T-helper 2 cell treated with Interferon-gamma antibody and Interleukin-4, amounts not matched to agents 5 μg/mL and 100 μg/mL, for 36 hours (primary cell): Measurements from ENCODE around the gene CDC14B.

Experiments used
- DNase-seq: peaks from one replicate; pipeline ENCODE4 v3.0.0; 2021; ENCODE audit warnings: low spot score
- H3K27ac Mint-ChIP-seq: one replicate; pipeline ENCODE4 v1.8.0; 2021; ENCODE audit warnings: mild to moderate bottlenecking, mixed read lengths
- H3K27me3 Mint-ChIP-seq: one replicate; pipeline ENCODE4 v1.8.0; 2021; ENCODE audit warnings: low read depth, mixed read lengths
- H3K36me3 Mint-ChIP-seq: one replicate; pipeline ENCODE4 v1.8.0; 2021; ENCODE audit warnings: low read depth, mixed read lengths
- H3K4me1 Mint-ChIP-seq: one replicate; pipeline ENCODE4 v1.8.0; 2021; ENCODE audit warnings: low read depth, mixed read lengths
- H3K4me3 Mint-ChIP-seq: one replicate; pipeline ENCODE4 v1.8.0; 2022; ENCODE audit warnings: mild to moderate bottlenecking, moderate library complexity, mixed read lengths
- H3K9me3 Mint-ChIP-seq: one replicate; pipeline ENCODE4 v1.8.0; 2021; ENCODE audit warnings: mixed read lengths

The CDC14B gene

GRCh38 chr9:96491079-96491879 lies 128.4 kb downstream of the CDC14B start:
- H3K36me3 Mint-ChIP-seq = peaks cover 7% of the 10 kb centered on the region
- no peak overlapping the region for H3K4me3 Mint-ChIP-seq
- H3K9me3 Mint-ChIP-seq = no peaks in the 10 kb centered on the region
- DNase-seq = peak; percentile 14
- no peaks in the 10 kb centered on the region for H3K27me3 Mint-ChIP-seq
- H3K4me1 Mint-ChIP-seq = peaks cover 3% of the 10 kb centered on the region
- H3K27ac Mint-ChIP-seq = peak overlapping the region; percentile 52

GRCh38 chr9:96490534-96491078 lies 129.0 kb downstream of the CDC14B start:
- peaks cover 3% of the 10 kb centered on the region for H3K4me1 Mint-ChIP-seq
- peaks cover 9% of the 10 kb centered on the region for H3K36me3 Mint-ChIP-seq
- no peak overlapping the region for H3K4me3 Mint-ChIP-seq
- no peak for DNase-seq
- H3K9me3 Mint-ChIP-seq = no peaks in the 10 kb centered on the region
- no peaks in the 10 kb centered on the region for H3K27me3 Mint-ChIP-seq
- no peak overlapping the region for H3K27ac Mint-ChIP-seq

GRCh38 chr9:96489482-96489979 lies 130.1 kb downstream of the CDC14B start:
- Mint-ChIP-seq H3K36me3 (peaks cover 13% of the 10 kb centered on the region), H3K4me1 (peaks cover 3% of the 10 kb centered on the region), H3K9me3 (no peaks in the 10 kb centered on the region), H3K4me3 (no peak overlapping the region), H3K27ac (no peak overlapping the region), H3K27me3 (no peaks in the 10 kb centered on the region)
- DNase-seq = no peak

- no peaks in the 10 kb centered on the region for H3K9me3 Mint-ChIP-seq
- H3K27me3 Mint-ChIP-seq = no peaks in the 10 kb centered on the region
- no peak for DNase-seq
- no peak overlapping the region for H3K27ac Mint-ChIP-seq
- peaks cover 17% of the 10 kb centered on the region for H3K36me3 Mint-ChIP-seq
- H3K4me1 Mint-ChIP-seq = peaks cover 3% of the 10 kb centered on the region
- no peak overlapping the region for H3K4me3 Mint-ChIP-seq
Observed at GRCh38 chr9:96487949-96488348, 131.7 kb downstream of the CDC14B start.

- no peaks in the 10 kb centered on the region for H3K9me3 Mint-ChIP-seq
- no peak for DNase-seq
- H3K27me3 Mint-ChIP-seq = no peaks in the 10 kb centered on the region
- no peak overlapping the region for H3K4me3 Mint-ChIP-seq
- H3K36me3 Mint-ChIP-seq = peaks cover 17% of the 10 kb centered on the region
- H3K27ac Mint-ChIP-seq = no peak overlapping the region
- peaks cover 3% of the 10 kb centered on the region for H3K4me1 Mint-ChIP-seq
Observed at GRCh38 chr9:96487029-96487396, 132.6 kb downstream of the CDC14B start.

- Mint-ChIP-seq H3K27ac (no peak overlapping the region), H3K4me3 (no peak overlapping the region), H3K4me1 (no peaks in the 10 kb centered on the region), H3K9me3 (no peaks in the 10 kb centered on the region), H3K36me3 (peaks cover 17% of the 10 kb centered on the region), H3K27me3 (no peaks in the 10 kb centered on the region)
- DNase-seq = no peak
Observed at GRCh38 chr9:96486386-96487028, 133.1 kb downstream of the CDC14B start.

GRCh38 chr9:96485280-96485679 lies 134.4 kb downstream of the CDC14B start:
- no peak overlapping the region for H3K4me3 Mint-ChIP-seq
- peaks cover 17% of the 10 kb centered on the region for H3K36me3 Mint-ChIP-seq
- no peak for DNase-seq
- H3K4me1 Mint-ChIP-seq = no peaks in the 10 kb centered on the region
- H3K9me3 Mint-ChIP-seq = no peaks in the 10 kb centered on the region
- H3K27ac Mint-ChIP-seq = no peak overlapping the region
- no peaks in the 10 kb centered on the region for H3K27me3 Mint-ChIP-seq

GRCh38 chr9:96484521-96484931 lies 135.1 kb downstream of the CDC14B start:
- DNase-seq = no peak
- H3K27ac Mint-ChIP-seq = no peak overlapping the region
- no peaks in the 10 kb centered on the region for H3K27me3 Mint-ChIP-seq
- no peaks in the 10 kb centered on the region for H3K9me3 Mint-ChIP-seq
- H3K4me1 Mint-ChIP-seq = no peaks in the 10 kb centered on the region
- H3K4me3 Mint-ChIP-seq = no peak overlapping the region
- H3K36me3 Mint-ChIP-seq = peaks cover 14% of the 10 kb centered on the region

- DNase-seq = no peak
- Mint-ChIP-seq H3K36me3 (peaks cover 10% of the 10 kb centered on the region), H3K27me3 (no peaks in the 10 kb centered on the region), H3K4me3 (no peak overlapping the region), H3K27ac (no peak overlapping the region), H3K9me3 (no peaks in the 10 kb centered on the region), H3K4me1 (no peaks in the 10 kb centered on the region)
Observed at GRCh38 chr9:96483733-96484390, 135.8 kb downstream of the CDC14B start.

GRCh38 chr9:96483197-96483596 lies 136.4 kb downstream of the CDC14B start:
- Mint-ChIP-seq H3K36me3 (peaks cover 10% of the 10 kb centered on the region), H3K4me1 (no peaks in the 10 kb centered on the region)

GRCh38 chr9:96482476-96482875 lies 137.2 kb downstream of the CDC14B start:
- H3K4me3 Mint-ChIP-seq = no peak overlapping the region
- no peaks in the 10 kb centered on the region for H3K9me3 Mint-ChIP-seq
- peaks cover 10% of the 10 kb centered on the region for H3K36me3 Mint-ChIP-seq
- DNase-seq = no peak
- no peaks in the 10 kb centered on the region for H3K4me1 Mint-ChIP-seq
- no peak overlapping the region for H3K27ac Mint-ChIP-seq
- H3K27me3 Mint-ChIP-seq = no peaks in the 10 kb centered on the region

More at GRCh38 chr9:96483197-96483596, 136.4 kb downstream of the CDC14B start:
- Mint-ChIP-seq H3K9me3 (no peaks in the 10 kb centered on the region), H3K4me3 (no peak overlapping the region), H3K27me3 (no peaks in the 10 kb centered on the region), H3K27ac (no peak overlapping the region)
- no peak for DNase-seq

- Mint-ChIP-seq H3K9me3 (no peaks in the 10 kb centered on the region), H3K27me3 (no peaks in the 10 kb centered on the region), H3K27ac (no peak overlapping the region), H3K4me1 (no peaks in the 10 kb centered on the region), H3K4me3 (no peak overlapping the region), H3K36me3 (peaks cover 9% of the 10 kb centered on the region)
- DNase-seq = no peak
Observed at GRCh38 chr9:96480736-96481135, 138.9 kb downstream of the CDC14B start.

- Mint-ChIP-seq H3K36me3 (peaks cover 3% of the 10 kb centered on the region), H3K4me3 (no peak overlapping the region), H3K27ac (peak overlapping the region; percentile 4), H3K9me3 (no peaks in the 10 kb centered on the region), H3K27me3 (no peaks in the 10 kb centered on the region), H3K4me1 (no peaks in the 10 kb centered on the region)
- DNase-seq = peak; percentile 11
Observed at GRCh38 chr9:96478829-96479371, 140.7 kb downstream of the CDC14B start.

GRCh38 chr9:96476591-96476990 lies 143.1 kb downstream of the CDC14B start:
- H3K27ac Mint-ChIP-seq = no peak overlapping the region
- no peaks in the 10 kb centered on the region for H3K27me3 Mint-ChIP-seq
- no peaks in the 10 kb centered on the region for H3K9me3 Mint-ChIP-seq
- H3K4me3 Mint-ChIP-seq = no peak overlapping the region
- no peak for DNase-seq
- H3K36me3 Mint-ChIP-seq = peaks cover under 1% of the 10 kb centered on the region
- H3K4me1 Mint-ChIP-seq = no peaks in the 10 kb centered on the region
